Keratinocyte (primary cell): Measurements from ENCODE around the gene AP3B1.

ENCODE experiments used
- EZH2 ChIP-seq: IDR thresholded peaks from one replicate; pipeline ENCODE4 v1.6.1; 2012; ENCODE audit warnings: inconsistent platforms, mild to moderate bottlenecking, low read length, moderate library complexity
- TF ChIP-seq, protein P1 (sequence below), 3 experiments: IDR thresholded peaks in 1 of 3; conservative IDR thresholded peaks in 1 of 3; optimal IDR thresholded peaks in 1 of 3; 2 replicates in 2 of 3; 3 replicates in 1 of 3; pipeline versions ENCODE3 to v1.5.1; 2011; ENCODE audit warnings: low read length in 3 of 3, mild to moderate bottlenecking in 3 of 3, moderate library complexity in 2 of 3, control low read depth in 1 of 3, inconsistent platforms in 1 of 3; ENCODE audit not compliant: insufficient read depth in 2 of 3; ENCODE audit errors: extremely low read depth in 1 of 3

DNA sequence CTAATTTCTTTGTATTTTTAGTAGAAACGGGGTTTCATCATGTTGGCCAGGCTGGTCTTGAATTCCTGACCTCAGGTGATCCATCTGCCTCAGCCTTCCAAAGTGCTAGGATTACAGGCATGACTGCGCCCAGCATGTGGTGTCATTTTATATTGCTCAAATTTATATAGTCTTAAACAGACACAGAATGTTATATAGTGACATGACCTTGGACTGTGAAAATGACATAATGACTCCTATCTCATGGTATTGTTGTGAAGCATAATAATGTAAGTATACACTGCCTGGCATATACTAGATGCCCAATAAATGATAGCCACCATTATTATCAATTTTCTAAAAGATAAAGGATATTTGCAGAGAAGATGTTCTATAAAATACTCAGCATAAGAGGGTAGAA is 341.1 kb downstream of the AP3B1 start:
- TF ChIP-seq, protein P1, sequence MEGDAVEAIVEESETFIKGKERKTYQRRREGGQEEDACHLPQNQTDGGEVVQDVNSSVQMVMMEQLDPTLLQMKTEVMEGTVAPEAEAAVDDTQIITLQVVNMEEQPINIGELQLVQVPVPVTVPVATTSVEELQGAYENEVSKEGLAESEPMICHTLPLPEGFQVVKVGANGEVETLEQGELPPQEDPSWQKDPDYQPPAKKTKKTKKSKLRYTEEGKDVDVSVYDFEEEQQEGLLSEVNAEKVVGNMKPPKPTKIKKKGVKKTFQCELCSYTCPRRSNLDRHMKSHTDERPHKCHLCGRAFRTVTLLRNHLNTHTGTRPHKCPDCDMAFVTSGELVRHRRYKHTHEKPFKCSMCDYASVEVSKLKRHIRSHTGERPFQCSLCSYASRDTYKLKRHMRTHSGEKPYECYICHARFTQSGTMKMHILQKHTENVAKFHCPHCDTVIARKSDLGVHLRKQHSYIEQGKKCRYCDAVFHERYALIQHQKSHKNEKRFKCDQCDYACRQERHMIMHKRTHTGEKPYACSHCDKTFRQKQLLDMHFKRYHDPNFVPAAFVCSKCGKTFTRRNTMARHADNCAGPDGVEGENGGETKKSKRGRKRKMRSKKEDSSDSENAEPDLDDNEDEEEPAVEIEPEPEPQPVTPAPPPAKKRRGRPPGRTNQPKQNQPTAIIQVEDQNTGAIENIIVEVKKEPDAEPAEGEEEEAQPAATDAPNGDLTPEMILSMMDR (optimal IDR thresholded peaks at IDR 0.05 in 1 of 3, IDR thresholded peaks at IDR 0.05 in 1 of 3, conservative IDR thresholded peaks at IDR 0.05 in 1 of 3; ENCODE audit: extremely low read depth in 1 of 3, insufficient read depth in 2 of 3, low read length in 3 of 3) = no peak
- TF ChIP-seq EZH2 = no peak
